ENCODE measurements around the gene FERMT2.
"Not testable (repeated sequence)": the region's sequence is repeated elsewhere in the genome, so short reads cannot be mapped to it uniquely, and the experiment has no call there.

Gene FERMT2

DNA sequence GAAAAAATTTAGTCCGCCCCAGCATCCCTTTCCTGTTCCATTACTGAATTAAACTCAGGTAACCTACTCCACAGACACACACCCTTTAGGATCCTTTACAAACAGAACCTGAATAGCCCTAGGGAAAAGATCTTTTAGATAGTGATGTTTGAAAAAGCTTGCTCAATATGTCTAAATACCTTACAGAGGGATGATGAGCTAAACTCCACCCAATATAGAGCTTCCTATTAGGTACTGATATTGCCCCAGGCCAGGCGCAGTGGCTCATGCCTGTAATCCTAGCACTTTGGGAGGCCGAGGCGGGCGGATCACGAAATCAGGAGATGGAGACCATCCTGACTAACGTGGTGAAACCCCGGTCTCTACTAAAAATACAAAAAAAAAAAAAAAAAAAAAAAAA lies 50.1 kb downstream of the FERMT2 start:
- no peak for DNase-seq

DNA sequence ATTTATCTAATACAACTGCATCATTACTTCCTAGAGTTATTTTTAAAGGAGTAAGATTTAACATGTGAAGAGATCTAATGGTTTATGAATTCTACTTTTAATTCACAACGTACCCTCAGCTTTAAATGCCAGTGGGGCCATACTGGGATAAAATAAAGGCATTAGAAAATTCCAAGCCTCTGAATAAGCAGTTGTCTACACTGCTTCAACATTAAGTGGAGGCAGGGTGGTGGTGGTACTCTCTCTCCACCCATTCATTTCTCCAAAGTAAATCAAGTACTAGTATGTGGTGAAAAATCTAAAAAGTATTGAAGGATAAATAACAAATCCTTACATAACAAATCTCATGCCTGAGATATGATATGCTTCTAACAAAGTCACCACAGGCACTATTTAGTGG lies 52.4 kb downstream of the FERMT2 start:
- no peak for DNase-seq

DNA sequence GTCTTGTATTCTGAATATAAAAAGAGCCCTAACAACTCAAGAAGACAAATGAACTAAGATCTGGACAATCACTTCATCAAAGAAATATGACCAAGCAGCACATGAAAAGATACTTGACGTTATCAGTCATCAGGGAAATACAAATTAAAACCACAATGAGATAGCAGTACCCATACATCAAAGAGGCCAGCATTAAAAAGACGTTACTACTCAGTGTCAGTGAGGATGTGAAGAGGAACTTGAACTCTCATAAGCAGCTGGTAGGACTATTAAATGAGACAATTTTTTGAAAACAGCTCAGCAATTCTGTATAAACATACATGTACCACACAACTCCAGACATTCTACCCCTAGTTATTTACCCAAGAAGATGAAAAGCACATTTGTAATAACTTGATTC lies 55.9 kb downstream of the FERMT2 start:
- no peak for DNase-seq

DNA sequence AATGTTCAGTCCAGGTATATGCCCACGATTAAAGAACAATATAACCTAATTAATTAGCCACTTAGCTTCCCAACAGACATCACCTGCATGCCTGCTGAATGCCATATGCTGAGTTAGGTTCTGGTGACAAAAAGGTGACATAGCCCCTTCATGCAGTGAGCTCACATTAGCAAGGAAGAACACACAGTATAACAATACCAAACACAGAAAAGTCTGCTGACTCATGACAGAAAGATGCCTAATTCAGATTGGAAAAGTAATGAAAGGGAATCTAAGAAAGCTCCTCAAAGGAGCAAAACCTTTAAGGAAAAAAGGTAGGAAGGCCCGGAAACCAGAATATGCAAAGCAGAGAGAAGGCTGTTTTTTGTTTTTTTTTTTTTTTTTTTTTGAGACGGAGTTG lies 59.0 kb downstream of the FERMT2 start:
- DNase-seq: no peak

DNA sequence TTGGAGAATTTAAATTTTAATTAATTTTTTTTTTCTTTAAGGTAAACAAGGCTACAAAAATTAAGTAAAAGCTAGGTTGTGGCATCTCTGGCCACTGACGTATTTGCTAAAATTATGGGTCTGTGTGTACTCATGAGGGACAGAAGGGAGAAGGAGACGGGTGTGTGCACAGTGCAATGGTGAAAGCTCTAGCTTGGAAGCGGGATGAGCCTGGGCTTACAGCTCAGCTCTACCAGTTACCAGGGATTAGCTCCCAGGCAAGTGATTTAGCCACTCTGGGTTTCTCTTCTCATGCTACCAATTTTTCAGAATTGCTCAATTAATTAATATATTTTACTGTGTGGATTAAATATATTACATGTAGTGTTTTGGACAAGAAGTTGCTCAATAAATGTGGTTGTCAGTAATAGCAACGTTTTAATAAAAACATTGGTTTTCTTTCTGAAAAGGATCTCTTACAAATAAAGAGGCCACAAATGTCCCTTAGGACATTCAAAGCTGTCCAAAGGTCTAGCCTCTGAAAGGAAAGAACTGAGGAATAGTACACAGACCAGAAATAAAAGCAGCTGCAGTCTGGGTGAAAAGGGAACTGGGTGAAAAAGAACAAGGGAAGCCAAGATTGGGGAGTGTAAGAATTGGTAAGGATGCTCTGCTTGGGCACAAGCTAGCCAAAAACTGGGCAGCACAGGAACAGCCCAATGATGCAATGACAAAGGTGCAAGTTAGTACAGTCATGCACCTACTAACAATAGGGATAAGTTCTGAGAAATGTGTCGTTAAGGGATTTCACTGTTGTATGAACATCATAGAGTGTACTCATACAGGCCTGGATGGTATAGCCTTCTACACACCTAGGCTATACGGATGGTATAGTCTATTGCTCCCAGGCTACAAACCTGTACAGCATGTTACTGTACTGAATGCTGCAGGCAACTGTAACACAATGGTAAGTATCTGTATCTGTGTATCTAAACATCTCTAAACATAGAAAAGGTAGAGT lies 61.7 kb downstream of the FERMT2 start:
- DNase-seq: no peak

DNA sequence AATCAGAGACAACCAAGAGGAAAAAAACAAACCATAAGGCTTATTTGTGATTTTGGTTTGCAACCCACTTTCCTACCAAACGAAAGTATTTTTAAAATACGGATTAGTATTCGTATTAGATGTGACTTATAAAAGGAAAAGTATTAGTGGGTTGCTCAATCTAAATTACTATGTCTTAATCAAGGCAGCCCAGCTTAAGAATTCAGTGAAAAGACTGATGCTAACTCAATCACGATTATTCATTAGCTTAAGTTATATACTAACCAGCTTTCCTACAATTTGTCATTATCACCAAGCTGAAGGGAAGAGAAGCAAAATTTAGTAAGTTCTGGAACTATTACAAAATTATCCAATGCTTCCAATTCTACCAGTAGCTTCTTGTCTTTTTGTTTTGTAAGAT lies 62.7 kb downstream of the FERMT2 start:
- no peak for DNase-seq

DNA sequence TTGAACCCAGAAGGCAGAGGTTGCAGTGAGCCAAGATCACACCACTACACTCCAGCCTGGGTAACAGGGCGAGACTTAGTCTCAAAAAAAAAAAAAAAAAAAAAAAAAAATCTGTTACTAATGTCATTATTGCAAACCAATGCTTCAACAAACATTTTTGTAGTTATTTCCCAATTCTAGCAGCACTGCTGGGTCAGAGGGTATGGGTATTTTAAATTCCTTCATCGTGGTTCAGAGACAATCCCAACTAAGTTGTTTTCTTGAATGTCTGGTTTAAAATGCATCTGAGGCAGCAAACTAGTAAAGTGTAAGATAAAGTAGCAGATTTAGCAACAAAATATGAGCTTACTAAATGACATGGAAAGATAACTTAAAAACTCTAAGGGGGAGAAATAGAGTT lies 65.6 kb downstream of the FERMT2 start:
- DNase-seq: no peak

GRCh38 chr14:52883658-52884057 lies 67.2 kb downstream of the FERMT2 start:
- no peak for DNase-seq

DNA sequence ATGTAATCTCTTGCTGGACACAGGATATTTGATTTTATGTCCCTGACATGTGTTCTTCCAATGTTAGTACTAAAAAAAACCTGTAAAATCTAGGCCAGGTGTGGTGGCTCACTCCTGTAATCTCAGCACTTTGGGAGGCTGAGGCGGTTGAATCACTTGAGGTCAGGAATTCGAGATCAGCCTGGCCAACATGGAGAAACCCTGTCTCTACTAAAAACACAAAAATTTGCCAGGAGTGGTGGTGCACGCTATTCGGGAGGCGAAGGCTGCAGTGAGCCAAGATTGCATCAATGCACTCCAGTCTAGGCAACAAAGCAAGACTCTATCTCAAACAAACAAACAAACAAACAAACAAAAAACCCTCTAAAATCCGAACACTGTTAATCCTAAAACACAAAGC lies 68.0 kb downstream of the FERMT2 start:
- no peak for DNase-seq

- DNase-seq: no peak
These were observed 70.9 kb downstream of the FERMT2 start for GRCh38 chr14:52879958-52880357.

DNA sequence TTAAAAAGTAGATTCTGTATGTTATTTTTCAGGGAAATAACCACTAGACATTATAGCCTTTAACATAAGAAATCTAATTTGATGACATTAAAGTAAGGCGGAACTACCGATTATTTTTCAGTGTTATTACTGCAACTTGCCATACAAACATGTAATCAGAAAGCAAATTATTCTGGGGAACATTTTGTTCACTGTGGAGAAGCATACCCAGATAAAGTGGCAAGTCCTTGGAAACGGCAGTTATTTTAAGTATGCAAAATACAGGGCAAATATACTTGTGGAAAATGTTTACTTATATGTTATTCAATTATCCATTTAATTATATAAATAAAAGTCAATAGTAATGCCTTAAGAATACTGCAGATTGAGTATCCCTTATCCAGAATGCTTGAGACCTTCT lies 71.9 kb downstream of the FERMT2 start:
- DNase-seq: no peak

GRCh38 chr14:52878469-52878868 lies 72.4 kb downstream of the FERMT2 start:
- DNase-seq: no peak

DNA sequence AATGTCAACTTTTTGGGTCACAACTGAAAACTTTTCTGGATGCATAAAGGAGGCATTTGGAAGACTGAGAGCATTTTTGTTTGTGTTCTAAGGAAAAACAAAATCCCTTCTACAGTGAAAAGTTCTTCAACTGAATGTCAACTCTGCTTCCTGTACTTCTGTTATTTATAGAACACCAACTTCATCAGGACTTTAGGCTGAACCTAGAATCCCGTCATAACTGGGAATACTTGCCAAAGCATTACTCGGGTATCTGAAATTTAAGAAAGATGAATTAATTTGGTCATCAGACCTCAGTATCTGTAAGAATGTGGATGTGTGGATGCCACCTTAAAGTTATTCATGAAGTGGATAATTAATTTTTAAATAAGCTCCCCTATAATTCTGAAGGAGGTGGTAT lies 73.2 kb downstream of the FERMT2 start:
- no peak for DNase-seq

DNA sequence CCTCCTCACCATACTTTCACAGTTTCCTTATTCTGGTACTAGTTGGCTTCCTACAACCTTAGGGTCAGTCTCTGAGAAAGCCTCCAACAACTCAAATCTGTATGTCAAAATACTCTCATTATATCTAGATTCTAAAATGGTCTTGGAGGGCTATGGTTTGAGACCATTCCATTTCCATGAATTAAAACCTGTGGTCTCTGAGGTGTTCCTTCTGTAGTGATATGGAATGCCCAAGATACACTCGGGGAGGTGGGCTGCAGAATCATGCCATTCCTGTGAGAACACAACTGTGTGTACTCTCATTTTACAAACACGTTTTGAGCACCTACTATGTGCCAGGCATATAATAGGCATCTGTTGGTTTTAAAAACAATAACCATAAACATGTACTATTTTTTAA lies 74.0 kb downstream of the FERMT2 start:
- DNase-seq: no peak

GRCh38 chr14:52876311-52876710 lies 74.5 kb downstream of the FERMT2 start:
- DNase-seq: no peak

GRCh38 chr14:52875707-52876106 lies 75.1 kb downstream of the FERMT2 start:
- DNase-seq: no peak

- DNase-seq: no peak
These were observed 76.5 kb downstream of the FERMT2 start for GRCh38 chr14:52874389-52874788.

- no peak for DNase-seq
These were observed 77.2 kb downstream of the FERMT2 start for GRCh38 chr14:52873694-52874093.

GRCh38 chr14:52873065-52873464 lies 77.8 kb downstream of the FERMT2 start:
- DNase-seq: no peak

DNA sequence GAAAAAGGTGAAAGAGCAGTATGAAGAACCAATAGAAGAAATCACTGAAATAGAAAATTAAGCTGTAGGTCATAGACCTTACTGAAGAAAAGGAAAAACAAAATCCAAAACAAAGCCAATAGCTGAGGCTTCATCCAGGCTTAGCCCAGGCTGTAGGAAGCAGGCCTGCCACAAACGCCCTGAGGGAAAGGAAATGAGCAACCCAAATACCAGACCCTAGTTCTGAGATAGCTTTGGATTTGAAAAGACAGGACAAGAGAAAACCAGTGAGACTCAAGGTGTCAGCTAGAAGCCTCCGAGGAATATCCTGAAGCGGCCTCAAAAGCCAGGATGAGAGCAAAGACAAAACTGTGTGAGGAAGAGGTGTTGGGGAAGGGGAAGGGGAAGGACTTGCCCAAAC lies 79.2 kb downstream of the FERMT2 start:
- DNase-seq: no peak

DNA sequence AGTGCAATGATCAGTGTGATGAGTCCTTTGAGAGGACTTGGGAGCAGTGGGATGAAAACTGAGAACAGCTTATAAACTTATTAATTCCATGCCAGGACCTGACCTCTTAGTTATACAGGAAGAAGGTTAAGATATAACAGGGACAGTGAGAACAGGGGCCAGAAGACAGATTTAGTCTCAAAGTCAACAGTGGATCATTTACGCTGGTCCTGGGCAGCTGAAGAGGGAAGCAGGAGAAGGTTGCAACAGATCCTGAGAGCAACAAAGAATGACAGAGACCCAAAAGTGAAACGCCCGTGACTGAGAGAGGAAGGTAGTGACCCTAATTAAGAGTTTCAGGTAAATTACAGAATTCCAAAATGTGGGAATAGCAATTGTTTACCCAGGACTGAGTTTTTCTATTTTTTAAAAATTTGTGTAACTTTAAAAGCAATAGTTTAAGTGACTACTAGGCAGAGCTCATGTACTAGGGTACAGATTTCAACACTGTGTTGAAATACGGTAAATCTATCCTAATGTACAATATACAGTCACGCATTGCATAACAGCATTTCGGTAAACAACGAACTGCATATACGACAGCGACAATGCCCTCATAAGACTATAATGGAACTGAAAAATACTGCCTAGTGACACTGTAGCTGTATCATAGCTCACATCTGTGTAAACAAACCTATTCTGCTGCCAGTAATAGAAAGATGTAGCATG lies 81.8 kb downstream of the FERMT2 start:
- DNase-seq: no peak

DNA sequence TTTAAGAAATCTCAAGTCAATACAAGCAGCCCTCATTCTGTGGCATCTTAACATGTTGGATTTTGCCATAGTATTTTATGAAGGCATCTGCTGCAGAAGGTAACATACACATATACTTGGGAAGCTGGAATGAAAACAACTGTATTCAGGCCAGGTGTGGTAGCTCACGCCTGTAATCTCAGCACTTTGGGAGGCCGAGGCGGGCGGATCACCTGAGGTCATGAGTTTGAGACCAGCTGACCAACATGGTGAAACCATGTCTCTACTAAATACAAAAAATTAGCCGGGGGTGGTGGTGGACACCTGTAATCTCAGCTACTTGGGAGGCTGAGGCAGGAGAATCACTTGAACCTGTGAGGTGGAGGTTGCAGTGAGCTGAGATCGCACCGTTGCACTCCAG lies 86.0 kb downstream of the FERMT2 start:
- not testable (repeated sequence) for DNase-seq

DNA sequence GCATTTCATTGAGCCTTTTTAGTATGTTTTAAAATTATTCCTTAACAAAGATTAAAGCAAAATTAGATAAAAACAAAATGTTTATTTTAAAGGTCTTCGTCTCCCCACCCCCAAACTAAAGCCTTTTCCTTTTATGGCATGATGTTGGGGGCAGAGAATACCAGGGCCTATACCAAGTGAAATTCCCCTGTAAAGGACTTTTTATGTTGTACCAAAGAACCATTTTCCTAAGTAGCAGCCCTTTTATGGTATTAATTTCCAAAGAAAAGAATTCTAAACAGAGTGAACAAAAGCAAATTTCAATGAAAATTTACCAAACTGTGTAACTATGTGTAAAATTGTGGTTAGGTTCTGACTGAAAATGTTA lies 87.5 kb downstream of the FERMT2 start:
- no peak for DNase-seq

DNA sequence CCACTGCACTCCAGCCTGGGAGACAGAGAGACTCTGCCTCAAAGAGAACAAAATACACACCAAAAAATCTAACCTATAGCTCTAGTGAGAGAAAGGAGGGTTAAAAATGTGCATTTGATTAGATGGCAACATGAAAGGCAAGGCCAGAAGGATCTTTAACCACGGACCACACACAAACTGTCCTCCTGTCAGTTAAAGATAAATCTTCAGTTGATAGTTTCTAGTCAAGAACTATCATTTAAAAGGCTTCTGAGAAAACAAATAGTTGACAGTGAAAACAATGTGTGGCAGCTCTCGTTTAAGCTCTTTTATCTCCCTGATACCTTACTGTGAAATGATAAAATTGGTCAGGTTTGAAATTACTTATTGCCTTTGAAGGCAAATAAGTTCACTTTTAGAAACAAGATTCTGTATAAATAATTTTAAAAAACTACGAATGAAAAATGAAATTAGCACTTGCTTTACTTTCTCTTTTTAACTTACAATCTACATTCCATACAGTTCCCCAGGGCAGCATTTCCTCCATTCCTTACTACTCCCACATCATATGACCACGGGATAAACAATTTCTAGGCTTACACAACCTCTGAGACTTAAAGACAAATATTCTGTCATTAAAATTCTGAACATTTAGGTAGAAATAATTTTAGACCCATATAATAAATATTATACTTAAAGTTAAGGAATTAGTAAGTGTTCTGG lies 88.1 kb downstream of the FERMT2 start:
- DNase-seq: no peak

All from stimulated activated CD4-positive, alpha-beta T cell treated with anti-CD3 and anti-CD28 coated beads, Interleukin-2, amount 100 ng/mL, for 24 hours (primary cell).